ENCODE data around the gene SPATA32. TPM values are rescaled to one million over a fixed set of nuclear protein-coding genes. Genes with fewer than 3 reads are reported as not detected.
"Not testable (repeated sequence)": the region's sequence is repeated elsewhere in the genome, so short reads cannot be mapped to it uniquely, and the experiment has no call there.

Gene SPATA32
- total RNA-seq, 1 donor from 2014 or later, result not detected

GRCh38 chr17:45305530-45306087 is 43.7 kb upstream of the SPATA32 start:
- Histone ChIP-seq H3K4me3 (no peak overlapping the region), H3K4me1 (peaks cover 0 to 30% of the 10 kb centered on the region in 2 donors), H3K27ac (no peak overlapping the region), H3K36me3 (no peaks in the 10 kb centered on the region), H3K27me3 (no peaks in the 10 kb centered on the region), H3K9me3 (no peaks in the 10 kb centered on the region)
- TF ChIP-seq, protein P1, sequence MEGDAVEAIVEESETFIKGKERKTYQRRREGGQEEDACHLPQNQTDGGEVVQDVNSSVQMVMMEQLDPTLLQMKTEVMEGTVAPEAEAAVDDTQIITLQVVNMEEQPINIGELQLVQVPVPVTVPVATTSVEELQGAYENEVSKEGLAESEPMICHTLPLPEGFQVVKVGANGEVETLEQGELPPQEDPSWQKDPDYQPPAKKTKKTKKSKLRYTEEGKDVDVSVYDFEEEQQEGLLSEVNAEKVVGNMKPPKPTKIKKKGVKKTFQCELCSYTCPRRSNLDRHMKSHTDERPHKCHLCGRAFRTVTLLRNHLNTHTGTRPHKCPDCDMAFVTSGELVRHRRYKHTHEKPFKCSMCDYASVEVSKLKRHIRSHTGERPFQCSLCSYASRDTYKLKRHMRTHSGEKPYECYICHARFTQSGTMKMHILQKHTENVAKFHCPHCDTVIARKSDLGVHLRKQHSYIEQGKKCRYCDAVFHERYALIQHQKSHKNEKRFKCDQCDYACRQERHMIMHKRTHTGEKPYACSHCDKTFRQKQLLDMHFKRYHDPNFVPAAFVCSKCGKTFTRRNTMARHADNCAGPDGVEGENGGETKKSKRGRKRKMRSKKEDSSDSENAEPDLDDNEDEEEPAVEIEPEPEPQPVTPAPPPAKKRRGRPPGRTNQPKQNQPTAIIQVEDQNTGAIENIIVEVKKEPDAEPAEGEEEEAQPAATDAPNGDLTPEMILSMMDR (IDR thresholded peaks at IDR 0.05), result no peak
- intact Hi-C loops (cut with DNase I), result loop anchor here (2.0 kb wide), 1 partner anchor 13 kb away; no protein-coding TSS in a partner anchor
- no peak for DNase-seq (ENCODE audit: low spot score in 2 of 2)

DNA sequence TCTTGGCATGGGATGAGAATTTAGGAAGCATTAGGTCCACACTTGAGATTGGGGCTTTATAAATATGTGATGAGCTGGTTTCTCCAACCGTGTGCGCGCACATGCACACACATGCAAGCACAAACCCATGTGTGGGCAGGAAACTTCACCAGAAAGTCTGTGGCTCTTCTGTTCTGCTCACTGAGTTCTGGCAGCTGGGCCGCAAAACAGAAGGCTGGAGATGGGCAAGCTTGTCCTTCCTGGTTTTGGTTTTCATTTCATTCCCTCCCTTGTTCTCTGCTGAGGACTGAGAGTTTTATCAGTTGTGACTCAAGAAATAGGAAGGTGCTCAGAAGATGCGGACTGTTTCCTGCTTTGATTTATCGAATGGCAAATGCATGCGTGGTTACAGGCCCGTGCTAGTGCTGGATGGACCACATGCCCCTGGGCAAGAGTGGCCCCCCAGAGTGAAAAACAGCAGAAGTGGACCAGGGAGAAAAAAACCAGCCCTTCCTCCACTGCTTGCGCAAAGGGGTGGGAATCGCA is 40.8 kb upstream of the SPATA32 start:
- intact Hi-C loops (cut with DNase I), result no loop called here
- TF ChIP-seq, protein P1 (IDR thresholded peaks at IDR 0.05), result no peak
- Histone ChIP-seq H3K4me1 (peaks cover 0 to 23% of the 10 kb centered on the region in 2 donors), H3K36me3 (no peaks in the 10 kb centered on the region), H3K27ac (peak overlapping the region; percentile 57 to 69), H3K4me3 (no peak overlapping the region), H3K9me3 (no peaks in the 10 kb centered on the region), H3K27me3 (no peaks in the 10 kb centered on the region)
- no peak for DNase-seq (ENCODE audit: low spot score in 2 of 2)

- H3K9me3 ChIP-seq; DNase-seq (ENCODE audit: low spot score in 2 of 2); H3K4me3 ChIP-seq; intact Hi-C loops (cut with DNase I); H3K27me3 ChIP-seq; H3K36me3 ChIP-seq: not testable (repeated sequence)
- Histone ChIP-seq H3K27ac (peak overlapping the region; percentile 57 to 69), H3K4me1 (peaks cover 0 to 20% of the 10 kb centered on the region in 2 donors)
Observed at GRCh38 chr17:45302220-45302619, 40.3 kb upstream of the SPATA32 start.

GRCh38 chr17:45301674-45302073 is 39.8 kb upstream of the SPATA32 start:
- DNase-seq (ENCODE audit: low spot score in 2 of 2), result no peak
- Histone ChIP-seq H3K4me3 (no peak overlapping the region), H3K4me1 (peaks cover 0 to 21% of the 10 kb centered on the region in 2 donors), H3K27me3 (no peaks in the 10 kb centered on the region), H3K27ac (peak overlapping the region; percentile 57 to 69), H3K36me3 (no peaks in the 10 kb centered on the region), H3K9me3 (no peaks in the 10 kb centered on the region)
- TF ChIP-seq, protein P1 (IDR thresholded peaks at IDR 0.05), result no peak
- intact Hi-C loops (cut with DNase I), result no loop called here

GRCh38 chr17:45300060-45300751 is 38.3 kb upstream of the SPATA32 start:
- intact Hi-C loops (cut with DNase I), result no loop called here
- H3K4me1 ChIP-seq, result peaks cover 0 to 29% of the 10 kb centered on the region in 2 donors
- no peaks in the 10 kb centered on the region for H3K9me3 ChIP-seq
- no peaks in the 10 kb centered on the region for H3K36me3 ChIP-seq
- H3K27ac ChIP-seq, result peak overlapping the region in 1 of 2 donors; percentile 19
- no peaks in the 10 kb centered on the region for H3K27me3 ChIP-seq
- DNase-seq (ENCODE audit: low spot score in 2 of 2), result no peak
- TF ChIP-seq, protein P1 (IDR thresholded peaks at IDR 0.05), result no peak
- H3K4me3 ChIP-seq, result no peak overlapping the region

GRCh38 chr17:45299361-45299760 is 37.5 kb upstream of the SPATA32 start:
- no peak for DNase-seq (ENCODE audit: low spot score in 2 of 2)
- peak overlapping the region; percentile 19 for H3K27ac ChIP-seq

More at GRCh38 chr17:45299361-45299760, 37.5 kb upstream of the SPATA32 start:
- TF ChIP-seq, protein P1 (IDR thresholded peaks at IDR 0.05), result no peak
- intact Hi-C loops (cut with DNase I), result no loop called here
- no peaks in the 10 kb centered on the region for H3K9me3 ChIP-seq
- H3K4me1 ChIP-seq, result peaks cover 2 to 38% of the 10 kb centered on the region in 2 donors
- no peak overlapping the region for H3K4me3 ChIP-seq
- no peaks in the 10 kb centered on the region for H3K36me3 ChIP-seq
- H3K27me3 ChIP-seq, result no peaks in the 10 kb centered on the region
